ENCODE measurements around the gene ACER2. TPM values are rescaled to one million over a fixed set of nuclear protein-coding genes. Genes with fewer than 3 reads are reported as not detected.

The ACER2 gene
- total RNA-seq, 4 donors from 2014 or later, result 2.8 to 13.5 (median 6.9) TPM

GRCh38 chr9:19461135-19461534 is 52.3 kb downstream of the ACER2 start:
- Histone ChIP-seq H3K4me1 (peaks cover 0 to 5% of the 10 kb centered on the region in 2 donors), H3K36me3 (no peaks in the 10 kb centered on the region), H3K4me3 (no peak overlapping the region), H3K27me3 (no peaks in the 10 kb centered on the region), H3K9me3 (no peaks in the 10 kb centered on the region), H3K27ac (no peak overlapping the region)
- intact Hi-C loops (cut with DNase I; ENCODE audit: low total_unique reads), result no loop called here
- no peak for DNase-seq
- TF ChIP-seq CTCF (IDR thresholded peaks at IDR 0.05), result no peak
- TF ChIP-seq POLR2A (IDR thresholded peaks at IDR 0.05), result no peak

- Histone ChIP-seq H3K4me3 (peak overlapping the region in 1 of 2 donors; percentile 59), H3K27me3 (no peaks in the 10 kb centered on the region), H3K9me3 (no peaks in the 10 kb centered on the region), H3K4me1 (peaks cover 0 to 5% of the 10 kb centered on the region in 2 donors), H3K27ac (peak overlapping the region in 1 of 2 donors; percentile 62), H3K36me3 (no peaks in the 10 kb centered on the region)
- intact Hi-C loops (cut with DNase I; ENCODE audit: low total_unique reads), result no loop called here
- TF ChIP-seq POLR2A (IDR thresholded peaks at IDR 0.05), result no peak
- TF ChIP-seq CTCF (IDR thresholded peaks at IDR 0.05), result no peak
- no peak for DNase-seq
Measured at GRCh38 chr9:19464061-19464763, 55.4 kb downstream of the ACER2 start.

DNA sequence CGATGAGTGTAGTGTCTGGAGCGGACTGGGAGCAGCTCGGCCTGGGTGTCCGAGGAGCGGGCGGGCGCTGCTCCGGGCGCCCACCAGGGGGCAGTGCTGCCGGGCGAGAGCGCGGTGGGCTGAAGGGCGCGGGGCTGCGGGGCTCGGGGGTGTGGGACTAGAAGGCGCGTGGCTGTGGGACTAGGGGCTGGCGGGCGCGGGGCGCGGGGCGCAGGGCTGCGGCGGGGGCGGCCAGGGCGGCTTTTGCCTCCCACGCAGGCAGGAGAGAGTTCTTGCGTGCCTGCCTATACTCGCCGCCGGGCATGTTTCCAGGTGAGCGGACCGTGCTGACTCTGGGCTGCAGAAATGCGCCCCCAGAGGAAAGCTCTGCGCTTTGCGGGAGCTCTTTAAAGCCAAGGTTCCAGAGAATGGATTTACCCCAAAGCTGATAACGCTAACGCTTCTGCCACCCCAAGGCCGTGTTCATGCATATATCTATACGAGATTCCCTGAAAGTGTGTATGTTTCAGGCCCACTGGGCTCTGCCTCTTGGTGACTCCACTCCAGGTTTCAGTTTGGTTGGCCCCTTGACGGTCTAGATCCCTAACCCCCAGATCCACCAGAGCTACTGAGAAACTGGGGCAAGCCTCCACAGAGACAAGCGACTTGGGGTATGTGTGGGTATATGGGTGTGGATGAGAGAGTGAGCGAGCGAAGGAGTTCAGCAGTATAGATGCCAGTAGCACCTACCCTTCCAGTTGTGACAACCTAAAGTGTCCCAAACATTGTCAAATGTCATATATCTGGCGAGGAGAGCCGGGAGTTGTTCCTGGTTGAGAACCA is 56.2 kb downstream of the ACER2 start:
- no peaks in the 10 kb centered on the region for H3K9me3 ChIP-seq
- H3K27ac ChIP-seq, result peak overlapping the region; percentile 38 to 62
- intact Hi-C loops (cut with DNase I; ENCODE audit: low total_unique reads), result no loop called here
- no peaks in the 10 kb centered on the region for H3K36me3 ChIP-seq
- no peaks in the 10 kb centered on the region for H3K27me3 ChIP-seq
- peak; percentile 82 to 83 for DNase-seq
- peaks cover 0 to 5% of the 10 kb centered on the region in 2 donors for H3K4me1 ChIP-seq
- peak overlapping the region in 1 of 2 donors; percentile 59 for H3K4me3 ChIP-seq
- peak; percentile 59 to 95 (median 70) for TF ChIP-seq CTCF (IDR thresholded peaks at IDR 0.05)
- no peak for TF ChIP-seq POLR2A (IDR thresholded peaks at IDR 0.05)

DNA sequence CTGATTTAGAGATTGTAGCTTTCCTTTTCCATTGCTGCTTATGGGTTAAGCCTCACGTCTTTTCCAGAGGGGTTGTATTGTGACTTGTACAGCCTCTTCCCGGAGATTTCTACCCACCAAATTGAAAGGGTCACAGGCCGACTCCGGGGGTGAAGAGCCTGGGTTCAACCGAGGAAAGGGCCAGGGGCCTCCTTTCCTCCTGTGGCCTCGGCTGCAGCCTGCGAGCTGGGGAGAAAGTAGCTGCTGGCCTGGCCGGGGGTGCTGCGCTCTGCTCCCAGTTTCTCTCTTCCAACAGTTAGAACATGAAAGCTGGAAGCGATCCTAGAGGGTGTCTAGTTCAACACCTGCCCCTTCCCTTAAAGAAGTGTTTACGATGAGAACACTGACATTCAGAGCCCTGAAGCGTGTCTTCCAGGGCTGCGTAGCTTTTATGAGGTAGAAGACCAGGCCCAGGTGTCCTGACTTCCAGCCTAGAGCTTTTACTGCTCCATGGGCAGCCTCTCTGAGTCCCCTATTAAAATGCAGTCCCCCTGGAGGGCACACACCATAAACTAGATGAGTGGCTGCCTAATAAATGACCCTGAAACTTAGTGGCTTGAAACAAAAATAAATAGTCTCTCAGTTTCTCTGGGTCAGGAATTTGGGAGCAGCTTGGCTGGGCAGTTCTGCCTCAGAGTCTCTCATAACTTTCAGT is 56.9 kb downstream of the ACER2 start:
- Histone ChIP-seq H3K9me3 (no peaks in the 10 kb centered on the region), H3K27ac (peak overlapping the region in 1 of 2 donors; percentile 38), H3K4me3 (no peak overlapping the region), H3K4me1 (peaks cover 0 to 5% of the 10 kb centered on the region in 2 donors), H3K36me3 (no peaks in the 10 kb centered on the region), H3K27me3 (no peaks in the 10 kb centered on the region)
- intact Hi-C loops (cut with DNase I; ENCODE audit: low total_unique reads), result no loop called here
- TF ChIP-seq CTCF (IDR thresholded peaks at IDR 0.05), result no peak
- TF ChIP-seq POLR2A (IDR thresholded peaks at IDR 0.05), result no peak
- DNase-seq, result no peak
